Mucosa of rectum (tissue), 2 donors: Measurements from ENCODE around the gene NECAB2.

Source experiments
- H3K27ac ChIP-seq, 2 donors: one replicate each; pipeline ENCODE4 v1.7.0; 2013; ENCODE audit warnings: inconsistent platforms in 2 of 2, low read depth in 2 of 2, low read length in 2 of 2
- H3K27me3 ChIP-seq, 2 donors: one replicate each; pipeline ENCODE4 v1.7.0; 2013; ENCODE audit warnings: low read length in 2 of 2; ENCODE audit not compliant: control insufficient read depth in 2 of 2, insufficient read depth in 2 of 2
- H3K36me3 ChIP-seq, 2 donors: one replicate each; pipeline ENCODE4 v1.7.0; 2013; ENCODE audit warnings: low read length in 2 of 2; ENCODE audit not compliant: control insufficient read depth in 2 of 2, insufficient read depth in 2 of 2
- H3K4me1 ChIP-seq, 2 donors: one replicate each; pipeline ENCODE4 v1.7.0; 2013; ENCODE audit warnings: low read length in 2 of 2, mild to moderate bottlenecking in 1 of 2; ENCODE audit not compliant: control insufficient read depth in 2 of 2, insufficient read depth in 2 of 2
- H3K4me3 ChIP-seq, 2 donors: one replicate each; pipeline ENCODE4 v1.7.0; 2013; ENCODE audit warnings: low read length in 2 of 2
- H3K9ac ChIP-seq, 2 donors: one replicate each; pipeline ENCODE4 v1.7.0; 2013; ENCODE audit warnings: low read length in 2 of 2, low read depth in 1 of 2, mild to moderate bottlenecking in 1 of 2
- H3K9me3 ChIP-seq, 2 donors: one replicate each; pipeline ENCODE4 v1.7.0; 2013; ENCODE audit warnings: low read length in 2 of 2; ENCODE audit not compliant: control insufficient read depth in 2 of 2
- donor health status: healthy.
- donor health status: Normal muscosa, but diverticular disease.

The NECAB2 gene

DNA sequence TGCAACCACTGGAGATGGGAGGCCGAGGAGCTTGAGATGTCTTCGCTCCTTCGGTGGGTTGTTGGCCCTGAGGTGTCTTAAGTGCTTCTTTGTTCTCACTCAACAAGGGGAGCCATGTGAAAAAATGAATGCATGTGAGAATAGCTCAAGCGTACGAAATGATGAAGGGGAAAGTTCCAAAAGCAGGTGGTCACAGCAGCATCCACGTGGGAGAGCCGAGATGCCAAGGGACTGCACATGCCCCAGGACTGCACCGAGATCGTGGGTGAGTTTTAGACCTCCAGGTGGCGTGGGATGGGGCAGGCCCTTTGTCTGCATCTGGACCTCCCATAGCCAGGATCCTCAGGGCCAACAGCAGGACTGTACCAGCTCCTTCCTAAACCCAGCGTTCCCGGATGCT is 66.5 kb downstream of the NECAB2 start:
- no peaks in the 10 kb centered on the region for H3K4me1 ChIP-seq
- no peaks in the 10 kb centered on the region for H3K36me3 ChIP-seq
- H3K27ac ChIP-seq: no peak overlapping the region
- H3K4me3 ChIP-seq: no peak overlapping the region
- H3K9ac ChIP-seq: no peak overlapping the region
- H3K9me3 ChIP-seq: no peaks in the 10 kb centered on the region
- peaks cover 0 to 4% of the 10 kb centered on the region in 2 donors for H3K27me3 ChIP-seq

DNA sequence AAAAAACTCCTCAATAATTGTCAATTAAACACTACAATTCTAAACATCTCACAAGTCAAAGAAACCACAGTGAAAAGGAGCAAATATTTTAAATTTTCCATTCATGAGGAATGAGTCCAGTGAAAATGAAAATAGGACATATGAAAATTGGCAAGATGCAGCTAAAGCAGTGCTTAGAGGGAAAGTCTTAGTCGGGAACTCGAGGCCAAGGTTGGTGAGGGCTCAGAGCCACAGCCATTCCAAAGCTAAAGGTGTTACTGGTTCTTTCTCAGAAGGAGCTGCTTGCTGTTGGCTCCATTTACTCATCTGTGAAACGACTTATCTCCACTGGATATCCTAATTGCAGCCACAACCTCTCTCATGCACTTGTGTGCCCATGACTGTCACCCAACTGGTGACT is 68.1 kb downstream of the NECAB2 start:
- Histone ChIP-seq H3K9ac (no peak overlapping the region), H3K4me1 (no peaks in the 10 kb centered on the region), H3K4me3 (no peak overlapping the region), H3K27ac (no peak overlapping the region), H3K27me3 (no peaks in the 10 kb centered on the region), H3K9me3 (no peaks in the 10 kb centered on the region), H3K36me3 (no peaks in the 10 kb centered on the region)

DNA sequence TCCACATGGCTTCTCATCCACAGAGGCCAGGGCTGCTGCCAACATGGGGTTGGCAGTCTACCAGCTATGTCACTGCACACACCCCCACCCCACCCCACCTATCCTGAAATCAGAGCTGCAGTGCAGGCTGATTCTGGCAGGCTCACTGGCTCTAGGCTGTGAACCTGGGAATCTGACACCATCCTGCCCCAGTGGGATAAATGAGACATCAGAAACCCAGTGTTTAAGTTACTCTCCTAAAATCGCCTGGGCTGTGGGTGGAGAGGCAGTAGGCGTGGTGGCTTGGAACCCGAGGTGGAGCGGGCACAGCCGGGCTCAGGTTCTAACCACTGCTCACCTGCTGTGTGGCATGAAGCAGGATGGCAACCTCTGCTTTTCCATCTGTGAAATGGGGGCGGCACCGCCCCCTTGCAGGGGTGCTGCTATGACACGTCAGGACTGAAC is 69.0 kb downstream of the NECAB2 start:
- no peaks in the 10 kb centered on the region for H3K4me1 ChIP-seq
- no peaks in the 10 kb centered on the region for H3K36me3 ChIP-seq
- no peak overlapping the region for H3K9ac ChIP-seq
- no peak overlapping the region for H3K4me3 ChIP-seq
- peaks cover 0 to 3% of the 10 kb centered on the region in 2 donors for H3K27me3 ChIP-seq
- H3K9me3 ChIP-seq: no peaks in the 10 kb centered on the region
- no peak overlapping the region for H3K27ac ChIP-seq

DNA sequence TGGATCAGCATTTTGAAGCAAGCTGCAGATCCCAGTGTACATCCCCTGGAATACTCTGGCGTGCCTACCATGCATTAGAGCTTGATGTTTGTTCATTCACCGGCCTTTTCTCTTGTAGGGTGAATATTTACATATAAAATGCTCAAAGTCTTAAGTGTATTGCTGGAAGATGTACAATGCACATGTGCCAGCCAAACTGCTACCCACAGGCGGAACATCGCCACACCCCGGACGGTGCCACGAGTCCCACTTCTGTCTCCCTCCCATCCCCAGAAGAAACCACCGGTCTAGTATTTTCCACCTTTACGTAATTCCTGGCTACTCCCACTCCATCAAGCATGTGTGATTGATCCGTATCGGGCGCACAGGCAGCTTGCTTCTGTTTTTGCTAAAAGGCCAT is 70.4 kb downstream of the NECAB2 start:
- Histone ChIP-seq H3K9me3 (no peaks in the 10 kb centered on the region), H3K36me3 (no peaks in the 10 kb centered on the region), H3K9ac (no peak overlapping the region), H3K27ac (no peak overlapping the region), H3K4me1 (no peaks in the 10 kb centered on the region), H3K4me3 (no peak overlapping the region), H3K27me3 (peaks cover 4 to 7% of the 10 kb centered on the region in 2 donors)

DNA sequence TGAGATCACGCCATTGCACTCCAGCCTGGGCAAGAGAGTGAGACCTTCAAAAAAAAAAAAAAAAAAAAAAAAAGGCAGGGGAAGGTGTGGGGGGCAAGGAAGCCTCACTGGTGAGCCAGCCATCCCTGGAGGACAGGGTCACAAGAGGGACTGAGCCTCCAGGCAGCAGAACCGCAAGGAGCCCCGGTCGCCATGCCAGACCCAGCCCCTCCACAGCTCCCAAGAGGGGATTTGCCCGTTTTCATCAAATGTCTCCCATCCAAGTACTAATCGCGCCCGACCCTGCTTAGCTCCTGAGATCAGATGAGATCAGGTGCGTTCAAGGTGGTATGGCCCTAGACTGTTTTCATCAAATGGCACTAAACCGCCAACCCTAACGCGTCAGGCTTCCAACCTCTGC is 71.7 kb downstream of the NECAB2 start:
- Histone ChIP-seq H3K36me3 (no peaks in the 10 kb centered on the region), H3K4me3 (no peak overlapping the region), H3K27me3 (peaks cover 9 to 16% of the 10 kb centered on the region in 2 donors), H3K4me1 (no peaks in the 10 kb centered on the region), H3K27ac (no peak overlapping the region), H3K9me3 (no peaks in the 10 kb centered on the region), H3K9ac (no peak overlapping the region)

DNA sequence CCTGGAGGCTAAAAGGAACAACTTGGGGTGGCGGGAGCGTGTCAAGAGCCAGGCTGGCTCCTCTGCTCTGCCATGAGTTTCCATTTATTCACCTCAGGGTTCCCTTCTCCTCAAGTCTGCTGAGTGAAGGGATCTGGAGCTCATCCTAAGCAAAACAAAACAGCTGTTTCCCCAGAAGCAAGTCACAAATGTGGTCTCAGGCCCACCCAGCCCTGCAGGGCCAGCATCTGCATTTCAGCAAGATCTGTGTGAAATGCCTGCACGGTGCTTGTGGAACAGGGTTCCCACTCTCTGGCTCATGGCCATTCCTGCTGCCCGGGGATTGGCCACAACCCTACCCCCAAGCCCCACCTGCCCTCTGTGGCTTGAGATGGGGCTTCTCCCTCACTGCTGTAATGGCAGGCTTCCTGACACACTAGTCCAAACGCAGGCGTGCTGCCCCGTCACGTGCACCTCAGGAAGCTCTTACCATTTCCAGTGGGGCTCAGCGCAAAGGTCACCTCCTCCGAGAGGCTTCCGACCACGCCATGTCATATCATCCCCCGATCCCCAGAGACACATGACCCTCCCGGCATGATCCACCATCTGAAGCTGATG is 72.3 kb downstream of the NECAB2 start:
- no peak overlapping the region for H3K4me3 ChIP-seq
- H3K36me3 ChIP-seq: no peaks in the 10 kb centered on the region
- no peak overlapping the region for H3K27ac ChIP-seq
- H3K27me3 ChIP-seq: peaks cover 9 to 18% of the 10 kb centered on the region in 2 donors
- H3K9me3 ChIP-seq: no peaks in the 10 kb centered on the region
- no peaks in the 10 kb centered on the region for H3K4me1 ChIP-seq
- no peak overlapping the region for H3K9ac ChIP-seq

DNA sequence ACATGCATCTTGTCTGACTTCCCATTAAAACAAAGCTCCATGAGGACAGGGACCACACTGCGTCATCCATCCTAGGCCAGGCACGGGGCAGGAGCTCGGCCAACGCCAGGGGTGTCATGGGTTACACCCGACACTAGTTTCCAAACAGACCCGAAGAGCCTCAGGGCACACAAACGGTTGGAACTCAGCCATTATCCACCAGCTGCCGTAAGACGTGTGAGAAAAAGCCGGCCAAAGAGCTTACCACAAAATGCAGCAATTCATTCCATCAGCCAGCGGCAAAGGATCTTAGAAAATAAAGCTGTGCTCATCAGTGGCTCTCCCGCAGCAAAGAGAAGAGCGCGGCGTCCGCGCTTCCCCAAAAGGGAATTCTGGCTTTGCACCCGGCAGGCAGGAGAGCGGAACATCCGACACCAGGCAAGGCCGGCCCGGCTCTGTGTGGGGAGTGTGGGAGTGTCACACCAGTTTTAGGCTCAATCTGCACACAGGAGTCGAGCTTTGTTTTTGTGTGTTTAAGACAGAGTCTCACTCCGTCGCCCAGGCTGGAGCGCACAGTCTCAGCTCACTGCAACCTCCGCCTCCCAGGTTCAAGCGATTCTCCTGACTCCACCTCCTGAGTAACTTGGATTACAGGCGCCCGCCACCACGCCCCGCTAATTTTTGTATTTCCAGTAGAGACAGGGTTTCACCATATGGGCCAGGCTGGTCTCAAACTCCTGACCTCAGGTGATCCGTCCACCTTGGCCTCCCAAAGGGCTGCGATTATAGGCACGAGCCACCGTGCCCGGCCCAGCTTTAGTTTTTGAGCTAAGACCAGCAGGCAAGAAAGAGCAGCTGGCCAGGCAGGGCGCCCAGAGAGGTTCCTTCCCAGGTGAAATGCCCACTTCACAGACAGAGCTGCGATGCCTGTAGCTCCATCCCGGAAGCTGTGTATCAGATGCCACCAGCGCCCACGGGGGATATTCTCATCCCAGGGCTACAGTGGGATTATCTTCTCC is 73.1 kb downstream of the NECAB2 start:
- Histone ChIP-seq H3K27ac (no peak overlapping the region), H3K27me3 (peaks cover 9 to 18% of the 10 kb centered on the region in 2 donors), H3K9ac (no peak overlapping the region), H3K36me3 (no peaks in the 10 kb centered on the region), H3K9me3 (no peaks in the 10 kb centered on the region), H3K4me1 (no peaks in the 10 kb centered on the region), H3K4me3 (no peak overlapping the region)

DNA sequence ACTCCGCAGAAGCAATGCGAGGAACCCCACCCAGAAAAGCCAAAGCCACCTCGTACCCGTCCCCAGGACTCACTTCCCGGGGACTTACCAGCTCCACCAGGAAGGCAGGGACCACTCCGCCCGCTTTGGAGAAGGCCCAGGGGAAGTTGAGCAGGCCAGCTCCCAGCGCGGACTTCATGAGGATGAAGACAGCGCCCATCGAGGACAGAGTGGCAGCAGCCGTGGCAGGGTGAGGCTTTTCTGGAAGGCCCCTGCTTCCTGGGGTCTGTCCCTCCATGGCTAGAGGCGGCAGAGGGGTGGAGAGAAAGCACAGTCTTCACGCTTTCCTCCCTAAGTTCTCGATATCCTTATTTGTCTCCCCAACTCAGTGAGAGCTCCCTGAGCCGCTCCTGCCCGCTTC is 73.8 kb downstream of the NECAB2 start:
- peaks cover 9 to 18% of the 10 kb centered on the region in 2 donors for H3K27me3 ChIP-seq

DNA sequence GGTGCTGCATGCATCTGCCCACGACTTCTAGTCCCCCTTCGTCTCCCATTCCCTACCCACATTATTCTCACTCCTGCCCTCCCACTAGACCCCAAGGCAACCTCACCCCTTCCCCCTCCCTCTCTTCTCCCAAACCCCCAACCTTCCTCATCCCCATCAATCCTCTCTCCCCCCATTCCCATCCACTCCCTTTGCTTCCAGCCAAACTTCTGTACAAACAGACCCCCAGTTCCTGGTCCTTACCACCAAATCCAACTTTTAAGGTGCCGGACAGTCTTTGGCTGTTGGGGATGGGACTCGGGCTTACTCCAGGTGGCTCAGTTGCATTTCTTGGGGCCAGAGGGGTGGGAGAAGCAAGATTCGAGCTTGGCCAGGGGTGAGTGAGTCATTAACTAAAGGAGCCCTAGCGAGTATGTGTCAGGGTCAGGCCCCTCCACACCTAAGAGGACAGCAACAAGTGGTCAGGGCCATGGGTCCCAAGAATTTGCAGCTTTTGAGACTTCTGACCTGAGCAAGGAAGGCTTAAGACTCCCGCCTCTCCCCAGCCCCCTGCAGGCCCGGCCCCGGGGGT is 74.3 kb downstream of the NECAB2 start, which contains the start of gene SLC38A8:
Gene SLC38A8 (minus strand): TSS at position 488 of the 571 bp plus-strand sequence. CDS start 638 bp downstream, outside the sequence.
- H3K27me3 ChIP-seq: peaks cover 9 to 18% of the 10 kb centered on the region in 2 donors
- no peak within 1 kb of the TSS for H3K9ac ChIP-seq

More for the DNA sequence above, 73.8 kb downstream of the NECAB2 start:
- no peaks in the 10 kb centered on the region for H3K36me3 ChIP-seq
- H3K9ac ChIP-seq: no peak overlapping the region
- no peak overlapping the region for H3K27ac ChIP-seq
- H3K9me3 ChIP-seq: no peaks in the 10 kb centered on the region
- H3K4me3 ChIP-seq: no peak overlapping the region
- no peaks in the 10 kb centered on the region for H3K4me1 ChIP-seq

More for the DNA sequence above, 74.3 kb downstream of the NECAB2 start, which contains the start of gene SLC38A8:
- Histone ChIP-seq H3K36me3 (no peaks in the 10 kb centered on the region), H3K27ac (no peak within 1 kb of the TSS), H3K4me3 (no peak within 1 kb of the TSS), H3K9me3 (no peaks in the 10 kb centered on the region), H3K4me1 (no peaks in the 10 kb centered on the region)
